ENCODE results near the gene TRIM32.

DNA sequence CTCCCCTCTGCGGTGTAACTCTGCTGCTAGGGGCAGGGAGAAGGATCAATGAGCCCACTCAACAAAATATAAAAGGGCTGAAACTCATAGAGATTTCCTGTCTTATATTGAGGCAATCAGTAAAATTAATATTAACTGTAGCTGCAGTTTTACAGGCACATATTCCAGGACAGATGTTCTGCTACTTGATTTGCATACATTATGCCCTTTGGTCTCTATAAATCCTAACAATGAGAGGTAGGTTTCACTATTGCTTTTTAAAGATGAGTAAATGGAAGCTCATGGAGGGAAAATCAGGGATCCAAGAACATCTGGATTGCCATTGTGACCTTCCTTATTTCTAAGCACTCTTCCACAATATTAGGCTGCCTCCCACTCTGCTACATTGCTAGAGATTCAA is 23.5 kb upstream of the TRIM32 start:
- TF ChIP-seq, protein P1, sequence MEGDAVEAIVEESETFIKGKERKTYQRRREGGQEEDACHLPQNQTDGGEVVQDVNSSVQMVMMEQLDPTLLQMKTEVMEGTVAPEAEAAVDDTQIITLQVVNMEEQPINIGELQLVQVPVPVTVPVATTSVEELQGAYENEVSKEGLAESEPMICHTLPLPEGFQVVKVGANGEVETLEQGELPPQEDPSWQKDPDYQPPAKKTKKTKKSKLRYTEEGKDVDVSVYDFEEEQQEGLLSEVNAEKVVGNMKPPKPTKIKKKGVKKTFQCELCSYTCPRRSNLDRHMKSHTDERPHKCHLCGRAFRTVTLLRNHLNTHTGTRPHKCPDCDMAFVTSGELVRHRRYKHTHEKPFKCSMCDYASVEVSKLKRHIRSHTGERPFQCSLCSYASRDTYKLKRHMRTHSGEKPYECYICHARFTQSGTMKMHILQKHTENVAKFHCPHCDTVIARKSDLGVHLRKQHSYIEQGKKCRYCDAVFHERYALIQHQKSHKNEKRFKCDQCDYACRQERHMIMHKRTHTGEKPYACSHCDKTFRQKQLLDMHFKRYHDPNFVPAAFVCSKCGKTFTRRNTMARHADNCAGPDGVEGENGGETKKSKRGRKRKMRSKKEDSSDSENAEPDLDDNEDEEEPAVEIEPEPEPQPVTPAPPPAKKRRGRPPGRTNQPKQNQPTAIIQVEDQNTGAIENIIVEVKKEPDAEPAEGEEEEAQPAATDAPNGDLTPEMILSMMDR (IDR thresholded peaks at IDR 0.05; ENCODE audit: low read length): no peak
- TF ChIP-seq EZH2 (IDR thresholded peaks at IDR 0.05; ENCODE audit: borderline replicate concordance, low read length): no peak

Data from OCI-LY1 (cell line).